K562 (cell line): ENCODE data around the gene XIRP1. TPM values are rescaled to one million over a fixed set of nuclear protein-coding genes. Genes with fewer than 3 reads are reported as not detected.

Source experiments
- ARNT ChIP-seq, 2 experiments: fragments of 450-650 bp; IDR thresholded peaks; 2 replicates each; pipeline ENCODE4 v1.6.1; 2016; ENCODE audit warnings: mild to moderate bottlenecking in 1 of 2
- BCOR ChIP-seq: fragments of 450-650 bp; IDR thresholded peaks from 2 replicates; pipeline ENCODE4 v1.6.1; 2016
- CCAR2 ChIP-seq: fragments of 200-400 bp; formaldehyde crosslinking; IDR thresholded peaks from 2 replicates; pipeline ENCODE4 v1.6.1; 2017; ENCODE audit warnings: mild to moderate bottlenecking, low read depth, low read length
- CTCFL ChIP-seq: IDR thresholded peaks from 2 replicates; pipeline ENCODE4 v1.6.1; 2011; ENCODE audit warnings: borderline replicate concordance, low read depth, mild to moderate bottlenecking, moderate library complexity, low read length; ENCODE audit not compliant: insufficient read depth, poor library complexity, severe bottlenecking
- ESRRA ChIP-seq: fragments of 450-650 bp; IDR thresholded peaks from 2 replicates; pipeline ENCODE4 v1.6.1; 2014; ENCODE audit warnings: low read depth, mild to moderate bottlenecking, moderate library complexity, borderline replicate concordance
- ETV5 ChIP-seq: sonication (generic); formaldehyde crosslinking; IDR thresholded peaks from 2 replicates; pipeline ENCODE4 v1.4.0; 2020; ENCODE audit warnings: low read depth, mild to moderate bottlenecking, missing genetic modification reagents
- GATAD2B ChIP-seq: fragments of 450-650 bp; IDR thresholded peaks from 2 replicates; pipeline ENCODE4 v1.6.1; 2017; ENCODE audit warnings: mild to moderate bottlenecking, borderline replicate concordance
- HCFC1 ChIP-seq: IDR thresholded peaks from 2 replicates; pipeline ENCODE4 v1.6.1; 2012; ENCODE audit warnings: low read depth, low read length, improper control_type of control experiment
- HNRNPH1 ChIP-seq: fragments of 200-400 bp; formaldehyde crosslinking; optimal IDR thresholded peaks from 2 replicates; pipeline ENCODE3; 2017; ENCODE audit warnings: low read depth, mild to moderate bottlenecking, low read length, moderate library complexity
- HNRNPUL1 ChIP-seq: fragments of 200-400 bp; formaldehyde crosslinking; IDR thresholded peaks from 2 replicates; pipeline ENCODE4 v1.6.1; 2017; ENCODE audit warnings: low read length
- MAZ ChIP-seq, 2 experiments: fragments of 450-650 bp in 1 of 2; sonication (generic) in 1 of 2; formaldehyde crosslinking; IDR thresholded peaks in 1 of 2; conservative IDR thresholded peaks in 1 of 2; 2 replicates each; pipeline versions ENCODE4 v1.4.0 to v1.5.0; 2020; ENCODE audit warnings: mild to moderate bottlenecking in 1 of 2, missing genetic modification reagents in 1 of 2
- MEIS2 ChIP-seq: fragments of 450-650 bp; IDR thresholded peaks from 2 replicates; pipeline ENCODE4 v1.6.1; 2014; ENCODE audit warnings: mild to moderate bottlenecking; ENCODE audit not compliant: partially characterized antibody
- RBM22 ChIP-seq: fragments of 200-400 bp; formaldehyde crosslinking; IDR thresholded peaks from 2 replicates; pipeline ENCODE4 v1.6.1; 2018; ENCODE audit warnings: low read length, low read depth; ENCODE audit not compliant: poor library complexity, severe bottlenecking
- RBM25 ChIP-seq: fragments of 200-400 bp; formaldehyde crosslinking; IDR thresholded peaks from 2 replicates; pipeline ENCODE4 v1.6.1; 2018; ENCODE audit warnings: low read length, low read depth, moderate library complexity; ENCODE audit not compliant: severe bottlenecking
- RBM39 ChIP-seq: fragments of 200-400 bp; formaldehyde crosslinking; optimal IDR thresholded peaks from 2 replicates; pipeline ENCODE3; 2018; ENCODE audit warnings: low read depth, low read length
- TEAD4 ChIP-seq, 2 experiments: sonication (generic) in 1 of 2; formaldehyde crosslinking in 1 of 2; IDR thresholded peaks; 2 replicates each; pipeline versions ENCODE4 v1.6.1 to v1.8.0; 2012 to 2022; ENCODE audit warnings: borderline replicate concordance in 1 of 2, inconsistent platforms in 1 of 2, low read length in 1 of 2, mild to moderate bottlenecking in 1 of 2, missing genetic modification reagents in 1 of 2
- TRIM24 ChIP-seq, 2 experiments: fragments of 450-650 bp; IDR thresholded peaks; 2 replicates each; pipeline ENCODE4 v1.6.1; 2016
- ZNF384 ChIP-seq: IDR thresholded peaks from 2 replicates; pipeline ENCODE4 v1.6.1; 2012; ENCODE audit warnings: low read depth, low read length, improper control_type of control experiment
- ZNF511 ChIP-seq: sonication (generic); formaldehyde crosslinking; IDR thresholded peaks from 2 replicates; pipeline ENCODE4 v1.8.0; 2022; ENCODE audit warnings: mild to moderate bottlenecking, missing genetic modification reagents
- ZNF668 ChIP-seq: fragments of 250-450 bp; sonication (Bioruptor Pico); IDR thresholded peaks from 2 replicates; pipeline ENCODE4 v1.8.0; 2022; ENCODE audit warnings: mild to moderate bottlenecking, inconsistent platforms
- polyA plus RNA-seq, 8 experiments: library from polyadenylated mRNA; depleted of rRNA in 4 of 8; stranded (reverse) in 5 of 8; unstranded in 3 of 8; fragments of >200 nt; fragmentation: Nextera tagmentation in 2 of 8; fragmentation: Illumina TruSeq in 1 of 8; extraction: Ambion mirVana in 2 of 8; extraction: Trizol in 1 of 8; gene quantifications; 2 replicates each; pipeline versions ENCODE4 v1.2.1 to v1.2.3, GENCODE V29; 2011 to 2014; ENCODE audit warnings: inconsistent platforms in 1 of 8, missing spikeins in 1 of 8
- total RNA-seq, 7 experiments: library from RNA; depleted of rRNA in 6 of 7; stranded (reverse); fragments of >200 nt in 6 of 7; fragmentation: Illumina TruSeq in 2 of 7; extraction: Trizol in 2 of 7; gene quantifications; 2 replicates each; pipeline versions ENCODE4 v1.2.1 to v1.2.3, GENCODE V29; 2011 to 2021; ENCODE audit warnings: low replicate concordance in 1 of 7
- TF ChIP-seq, protein P1 (sequence below): fragments of 250-450 bp; sonication (Bioruptor Pico); IDR thresholded peaks from 2 replicates; pipeline ENCODE4 v1.8.0; 2021; ENCODE audit warnings: mild to moderate bottlenecking, moderate library complexity
- TF ChIP-seq, protein P2 (sequence below): fragments of 250-450 bp; sonication (Bioruptor Pico); IDR thresholded peaks from 2 replicates; pipeline ENCODE4 v1.5.0; 2020; ENCODE audit warnings: mild to moderate bottlenecking, borderline replicate concordance

XIRP1 gene
- total and polyA plus RNA-seq, 9 of the 15 experiments (the other 6 are each of a cell fraction or from before 2014, with no cell fraction given) = 0.03 to 0.27 (median 0.08) TPM; not detected in 3

DNA sequence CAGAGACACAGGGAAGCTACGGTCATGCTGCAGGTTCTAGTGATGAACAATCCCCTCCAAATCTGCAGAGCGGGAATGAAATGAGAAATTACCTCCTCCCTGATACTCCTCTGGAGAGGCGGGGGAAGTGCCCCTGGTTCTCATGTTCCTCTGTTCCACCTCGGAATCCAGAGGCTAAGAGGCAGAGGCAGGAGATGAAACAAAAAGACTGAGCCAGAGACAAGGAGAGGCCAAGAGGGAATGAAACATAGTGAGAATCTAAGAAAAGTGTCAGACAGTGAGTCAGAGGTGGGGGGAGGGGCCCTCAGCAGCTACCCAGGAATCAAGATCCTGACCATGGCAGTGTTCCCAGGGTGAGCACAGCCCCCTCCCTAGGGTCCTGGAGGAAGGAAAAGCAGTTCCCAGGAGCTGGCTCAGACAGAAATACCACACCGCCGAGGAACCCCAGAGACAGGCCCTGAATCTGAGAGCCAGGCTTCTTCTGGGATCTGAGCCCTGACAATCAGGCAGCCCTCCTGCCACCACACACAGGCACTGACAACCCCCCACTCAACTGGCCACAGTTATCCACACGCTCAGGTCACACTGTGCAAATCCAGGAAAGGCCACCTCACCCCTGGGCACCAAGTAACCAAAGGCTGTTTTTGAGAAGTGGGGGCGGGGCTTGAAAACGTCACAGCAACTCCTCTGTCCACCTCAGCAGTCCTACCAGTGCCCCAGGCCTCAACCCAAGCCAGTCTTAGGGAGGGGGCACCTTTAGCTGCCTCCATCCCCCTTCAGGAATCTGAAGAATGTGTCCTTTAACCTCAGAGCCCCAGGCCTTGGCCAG is 41.4 kb downstream of the XIRP1 start (continued):
- TF ChIP-seq CTCFL = no peak
- peak; percentile 39; the same call in 1 of the 2 replicates for TF ChIP-seq ZNF511 (CRISPR knock-in tag)
- no peak for TF ChIP-seq ESRRA
- TF ChIP-seq RBM39 = no peak
- peak; percentile 51; the same call in 1 of the 2 replicates for TF ChIP-seq TEAD4 (IDR thresholded peaks at IDR 0.05; ENCODE audit: low read length)
- TF ChIP-seq TEAD4 (CRISPR knock-in tag; IDR thresholded peaks at IDR 0.05; ENCODE audit: borderline replicate concordance) = no peak
- 0 out of 4 replicates have a peak, but pooled peaks of 1 of the 2 experiments have one; percentile 20 for TF ChIP-seq ARNT (IDR thresholded peaks at IDR 0.05)
- TF ChIP-seq, protein P1, sequence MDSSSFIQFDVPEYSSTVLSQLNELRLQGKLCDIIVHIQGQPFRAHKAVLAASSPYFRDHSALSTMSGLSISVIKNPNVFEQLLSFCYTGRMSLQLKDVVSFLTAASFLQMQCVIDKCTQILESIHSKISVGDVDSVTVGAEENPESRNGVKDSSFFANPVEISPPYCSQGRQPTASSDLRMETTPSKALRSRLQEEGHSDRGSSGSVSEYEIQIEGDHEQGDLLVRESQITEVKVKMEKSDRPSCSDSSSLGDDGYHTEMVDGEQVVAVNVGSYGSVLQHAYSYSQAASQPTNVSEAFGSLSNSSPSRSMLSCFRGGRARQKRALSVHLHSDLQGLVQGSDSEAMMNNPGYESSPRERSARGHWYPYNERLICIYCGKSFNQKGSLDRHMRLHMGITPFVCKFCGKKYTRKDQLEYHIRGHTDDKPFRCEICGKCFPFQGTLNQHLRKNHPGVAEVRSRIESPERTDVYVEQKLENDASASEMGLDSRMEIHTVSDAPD = no peak
- no peak for TF ChIP-seq HNRNPUL1
- no peak for TF ChIP-seq RBM25
- TF ChIP-seq ZNF668 = no peak
- TF ChIP-seq HCFC1 = no peak
- peak; percentile 29 to 75; a peak in 2 of 4 replicates for TF ChIP-seq MAZ (CRISPR knock-in tag; conservative IDR thresholded peaks at IDR 0.05 in 1 of 2, IDR thresholded peaks at IDR 0.05 in 1 of 2)
- TF ChIP-seq, protein P2, sequence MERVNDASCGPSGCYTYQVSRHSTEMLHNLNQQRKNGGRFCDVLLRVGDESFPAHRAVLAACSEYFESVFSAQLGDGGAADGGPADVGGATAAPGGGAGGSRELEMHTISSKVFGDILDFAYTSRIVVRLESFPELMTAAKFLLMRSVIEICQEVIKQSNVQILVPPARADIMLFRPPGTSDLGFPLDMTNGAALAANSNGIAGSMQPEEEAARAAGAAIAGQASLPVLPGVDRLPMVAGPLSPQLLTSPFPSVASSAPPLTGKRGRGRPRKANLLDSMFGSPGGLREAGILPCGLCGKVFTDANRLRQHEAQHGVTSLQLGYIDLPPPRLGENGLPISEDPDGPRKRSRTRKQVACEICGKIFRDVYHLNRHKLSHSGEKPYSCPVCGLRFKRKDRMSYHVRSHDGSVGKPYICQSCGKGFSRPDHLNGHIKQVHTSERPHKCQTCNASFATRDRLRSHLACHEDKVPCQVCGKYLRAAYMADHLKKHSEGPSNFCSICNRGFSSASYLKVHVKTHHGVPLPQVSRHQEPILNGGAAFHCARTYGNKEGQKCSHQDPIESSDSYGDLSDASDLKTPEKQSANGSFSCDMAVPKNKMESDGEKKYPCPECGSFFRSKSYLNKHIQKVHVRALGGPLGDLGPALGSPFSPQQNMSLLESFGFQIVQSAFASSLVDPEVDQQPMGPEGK (CRISPR knock-in tag) = no peak
- TF ChIP-seq MEIS2 = peak; percentile 39
- no peak for TF ChIP-seq RBM22
- no peak for TF ChIP-seq GATAD2B
- TF ChIP-seq HNRNPH1 = no peak
- TF ChIP-seq ETV5 = no peak
- no peak for TF ChIP-seq CCAR2
- TF ChIP-seq BCOR = no peak
- TF ChIP-seq TRIM24 (IDR thresholded peaks at IDR 0.05) = no peak
- no peak for TF ChIP-seq ZNF384
